GM21576 (cell line): ENCODE data around the gene LHX2.
"Not testable (repeated sequence)": the region's sequence is repeated elsewhere in the genome, so short reads cannot be mapped to it uniquely, and the experiment has no call there.

Experiments used
- ATAC-seq: cut with Tn5 transposase; IDR thresholded peaks from one replicate; pipeline ENCODE4 v1.9.1; 2021; ENCODE audit warnings: mild to moderate bottlenecking, moderate library complexity; ENCODE audit not compliant: unreplicated experiment

LHX2 gene

GRCh38 chr9:124011460-124012301 is at the start of gene LHX2:
Gene LHX2, plus strand, starts transcription at chr9:124011768. Its CDS starts 581 bp downstream, at chr9:124012349.
- ATAC-seq: no peak

- no peak for ATAC-seq
Measured at GRCh38 chr9:123964761-123965160, 46.8 kb upstream of the LHX2 start.

- no peak for ATAC-seq
Measured at GRCh38 chr9:123965801-123966686, 45.5 kb upstream of the LHX2 start.

GRCh38 chr9:123967323-123967722 is 44.2 kb upstream of the LHX2 start:
- no peak for ATAC-seq

GRCh38 chr9:123972618-123973017 is 39.0 kb upstream of the LHX2 start:
- ATAC-seq: no peak

GRCh38 chr9:123973590-123974223 is 37.9 kb upstream of the LHX2 start:
- ATAC-seq: no peak

- ATAC-seq: no peak
Measured at GRCh38 chr9:123974471-123974870, 37.1 kb upstream of the LHX2 start.

GRCh38 chr9:123975871-123976270 is 35.7 kb upstream of the LHX2 start:
- ATAC-seq: no peak

- not testable (repeated sequence) for ATAC-seq
Measured at GRCh38 chr9:123976579-123976978, 35.0 kb upstream of the LHX2 start.

- no peak for ATAC-seq
Measured at GRCh38 chr9:123978981-123979380, 32.6 kb upstream of the LHX2 start.

- no peak for ATAC-seq
Measured at GRCh38 chr9:123982535-123982934, 29.0 kb upstream of the LHX2 start.

- no peak for ATAC-seq
Measured at GRCh38 chr9:123983047-123983446, 28.5 kb upstream of the LHX2 start.

- no peak for ATAC-seq
Measured at GRCh38 chr9:123984802-123985201, 26.8 kb upstream of the LHX2 start.

- no peak for ATAC-seq
Measured at GRCh38 chr9:123985869-123986268, 25.7 kb upstream of the LHX2 start.

GRCh38 chr9:123990427-123990826 is 21.1 kb upstream of the LHX2 start:
- ATAC-seq: no peak

- not testable (repeated sequence) for ATAC-seq
Measured at GRCh38 chr9:123992679-123993078, 18.9 kb upstream of the LHX2 start.

- no peak for ATAC-seq
Measured at GRCh38 chr9:123996731-123997421, 14.7 kb upstream of the LHX2 start.

GRCh38 chr9:123997665-123998277 is 13.8 kb upstream of the LHX2 start:
- ATAC-seq: peak; percentile 62

GRCh38 chr9:123998278-123998925 is 13.2 kb upstream of the LHX2 start:
- ATAC-seq: no peak
